ENCODE data around the gene FEV.

DNA sequence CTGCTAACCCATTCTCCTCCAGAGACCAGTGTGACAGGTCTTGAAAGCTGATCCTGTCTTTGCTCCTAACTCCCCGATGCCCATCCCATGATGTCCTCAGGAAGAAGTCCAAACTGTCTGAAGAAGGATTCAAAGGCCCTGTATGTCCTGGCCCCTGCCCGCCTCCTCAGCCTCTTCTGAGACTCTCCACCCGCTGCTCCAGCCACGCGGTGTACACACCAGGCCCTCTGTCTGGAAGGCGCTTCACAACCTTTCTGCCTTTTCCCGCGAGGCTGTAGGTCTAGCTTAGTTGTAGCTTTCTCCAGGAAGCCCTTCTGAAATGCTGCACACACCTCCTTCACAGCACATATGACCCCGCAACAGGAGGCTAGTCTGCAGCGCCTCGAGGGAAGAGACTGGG lies 31.7 kb upstream of the FEV start:
- no peak for TF ChIP-seq MAFK (IDR thresholded peaks at IDR 0.05; ENCODE audit: partially characterized antibody)
- TF ChIP-seq, protein P1, sequence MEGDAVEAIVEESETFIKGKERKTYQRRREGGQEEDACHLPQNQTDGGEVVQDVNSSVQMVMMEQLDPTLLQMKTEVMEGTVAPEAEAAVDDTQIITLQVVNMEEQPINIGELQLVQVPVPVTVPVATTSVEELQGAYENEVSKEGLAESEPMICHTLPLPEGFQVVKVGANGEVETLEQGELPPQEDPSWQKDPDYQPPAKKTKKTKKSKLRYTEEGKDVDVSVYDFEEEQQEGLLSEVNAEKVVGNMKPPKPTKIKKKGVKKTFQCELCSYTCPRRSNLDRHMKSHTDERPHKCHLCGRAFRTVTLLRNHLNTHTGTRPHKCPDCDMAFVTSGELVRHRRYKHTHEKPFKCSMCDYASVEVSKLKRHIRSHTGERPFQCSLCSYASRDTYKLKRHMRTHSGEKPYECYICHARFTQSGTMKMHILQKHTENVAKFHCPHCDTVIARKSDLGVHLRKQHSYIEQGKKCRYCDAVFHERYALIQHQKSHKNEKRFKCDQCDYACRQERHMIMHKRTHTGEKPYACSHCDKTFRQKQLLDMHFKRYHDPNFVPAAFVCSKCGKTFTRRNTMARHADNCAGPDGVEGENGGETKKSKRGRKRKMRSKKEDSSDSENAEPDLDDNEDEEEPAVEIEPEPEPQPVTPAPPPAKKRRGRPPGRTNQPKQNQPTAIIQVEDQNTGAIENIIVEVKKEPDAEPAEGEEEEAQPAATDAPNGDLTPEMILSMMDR (IDR thresholded peaks at IDR 0.05) = no peak
- TF ChIP-seq POLR2A (IDR thresholded peaks at IDR 0.05; ENCODE audit: low read length) = no peak
- no peak for TF ChIP-seq CHD4 (IDR thresholded peaks at IDR 0.05; ENCODE audit: borderline replicate concordance)
- TF ChIP-seq, protein P2, sequence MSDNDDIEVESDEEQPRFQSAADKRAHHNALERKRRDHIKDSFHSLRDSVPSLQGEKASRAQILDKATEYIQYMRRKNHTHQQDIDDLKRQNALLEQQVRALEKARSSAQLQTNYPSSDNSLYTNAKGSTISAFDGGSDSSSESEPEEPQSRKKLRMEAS (IDR thresholded peaks at IDR 0.05) = no peak
- TF ChIP-seq, protein P3, sequence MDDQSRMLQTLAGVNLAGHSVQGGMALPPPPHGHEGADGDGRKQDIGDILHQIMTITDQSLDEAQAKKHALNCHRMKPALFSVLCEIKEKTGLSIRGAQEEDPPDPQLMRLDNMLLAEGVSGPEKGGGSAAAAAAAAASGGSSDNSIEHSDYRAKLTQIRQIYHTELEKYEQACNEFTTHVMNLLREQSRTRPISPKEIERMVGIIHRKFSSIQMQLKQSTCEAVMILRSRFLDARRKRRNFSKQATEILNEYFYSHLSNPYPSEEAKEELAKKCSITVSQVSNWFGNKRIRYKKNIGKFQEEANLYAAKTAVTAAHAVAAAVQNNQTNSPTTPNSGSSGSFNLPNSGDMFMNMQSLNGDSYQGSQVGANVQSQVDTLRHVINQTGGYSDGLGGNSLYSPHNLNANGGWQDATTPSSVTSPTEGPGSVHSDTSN (IDR thresholded peaks at IDR 0.05) = no peak
- no peak for TF ChIP-seq HDAC2 (IDR thresholded peaks at IDR 0.05)
- no peak for TF ChIP-seq SREBF2 (IDR thresholded peaks at IDR 0.05)
- TF ChIP-seq, protein P4, sequence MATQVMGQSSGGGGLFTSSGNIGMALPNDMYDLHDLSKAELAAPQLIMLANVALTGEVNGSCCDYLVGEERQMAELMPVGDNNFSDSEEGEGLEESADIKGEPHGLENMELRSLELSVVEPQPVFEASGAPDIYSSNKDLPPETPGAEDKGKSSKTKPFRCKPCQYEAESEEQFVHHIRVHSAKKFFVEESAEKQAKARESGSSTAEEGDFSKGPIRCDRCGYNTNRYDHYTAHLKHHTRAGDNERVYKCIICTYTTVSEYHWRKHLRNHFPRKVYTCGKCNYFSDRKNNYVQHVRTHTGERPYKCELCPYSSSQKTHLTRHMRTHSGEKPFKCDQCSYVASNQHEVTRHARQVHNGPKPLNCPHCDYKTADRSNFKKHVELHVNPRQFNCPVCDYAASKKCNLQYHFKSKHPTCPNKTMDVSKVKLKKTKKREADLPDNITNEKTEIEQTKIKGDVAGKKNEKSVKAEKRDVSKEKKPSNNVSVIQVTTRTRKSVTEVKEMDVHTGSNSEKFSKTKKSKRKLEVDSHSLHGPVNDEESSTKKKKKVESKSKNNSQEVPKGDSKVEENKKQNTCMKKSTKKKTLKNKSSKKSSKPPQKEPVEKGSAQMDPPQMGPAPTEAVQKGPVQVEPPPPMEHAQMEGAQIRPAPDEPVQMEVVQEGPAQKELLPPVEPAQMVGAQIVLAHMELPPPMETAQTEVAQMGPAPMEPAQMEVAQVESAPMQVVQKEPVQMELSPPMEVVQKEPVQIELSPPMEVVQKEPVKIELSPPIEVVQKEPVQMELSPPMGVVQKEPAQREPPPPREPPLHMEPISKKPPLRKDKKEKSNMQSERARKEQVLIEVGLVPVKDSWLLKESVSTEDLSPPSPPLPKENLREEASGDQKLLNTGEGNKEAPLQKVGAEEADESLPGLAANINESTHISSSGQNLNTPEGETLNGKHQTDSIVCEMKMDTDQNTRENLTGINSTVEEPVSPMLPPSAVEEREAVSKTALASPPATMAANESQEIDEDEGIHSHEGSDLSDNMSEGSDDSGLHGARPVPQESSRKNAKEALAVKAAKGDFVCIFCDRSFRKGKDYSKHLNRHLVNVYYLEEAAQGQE (IDR thresholded peaks at IDR 0.05) = no peak
- TF ChIP-seq TFCP2L1 (CRISPR knock-in tag; IDR thresholded peaks at IDR 0.05) = no peak

All from A549 (cell line).